Measurements from ENCODE around the gene HMCN1. TPM values are rescaled to one million over a fixed set of nuclear protein-coding genes. Genes with fewer than 3 reads are reported as not detected.
A peak's percentile ranks its signal among the peaks of the same experiment; 100 is the strongest.

HMCN1 gene
- total and polyA plus RNA-seq, 11 donors = 2.1 to 14.1 (median 5.6) TPM

DNA sequence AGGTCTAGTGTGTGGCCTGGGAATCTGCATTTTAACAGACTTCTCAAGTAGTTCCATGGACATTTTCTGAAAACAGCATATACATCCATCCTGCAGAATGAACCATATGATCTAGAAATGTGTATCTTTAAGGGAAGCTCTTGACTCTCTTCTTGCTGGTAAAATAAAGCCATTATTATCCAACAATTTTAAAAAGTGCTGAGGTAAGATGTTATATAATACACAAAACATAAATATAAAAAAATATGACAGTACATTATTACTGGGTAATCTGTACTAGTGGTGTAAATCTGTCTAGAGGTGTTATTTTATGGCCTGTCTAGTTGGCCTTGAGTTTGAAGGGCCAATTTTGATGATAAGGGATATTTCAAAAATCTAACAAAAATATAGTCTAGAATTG lies 201.2 kb downstream of the HMCN1 start:
- intact Hi-C loops (cut with DNase I) = loop anchor here in 1 of 10 donors (10.0 kb wide), 1 partner anchor 49 kb away; no protein-coding TSS in a partner anchor
- peaks cover 0 to 4% (median 0%) of the 10 kb centered on the region in 9 donors for H3K36me3 ChIP-seq
- H3K27ac ChIP-seq = no peak overlapping the region
- H3K4me3 ChIP-seq = no peak overlapping the region
- H3K9me3 ChIP-seq = peaks cover 0 to 21% (median 6%) of the 10 kb centered on the region in 12 donors
- H3K4me1 ChIP-seq = peaks cover 0 to 10% (median 0%) of the 10 kb centered on the region in 12 donors
- ATAC-seq (no peak), DNase-seq (no peak)
- TF ChIP-seq, protein P1, sequence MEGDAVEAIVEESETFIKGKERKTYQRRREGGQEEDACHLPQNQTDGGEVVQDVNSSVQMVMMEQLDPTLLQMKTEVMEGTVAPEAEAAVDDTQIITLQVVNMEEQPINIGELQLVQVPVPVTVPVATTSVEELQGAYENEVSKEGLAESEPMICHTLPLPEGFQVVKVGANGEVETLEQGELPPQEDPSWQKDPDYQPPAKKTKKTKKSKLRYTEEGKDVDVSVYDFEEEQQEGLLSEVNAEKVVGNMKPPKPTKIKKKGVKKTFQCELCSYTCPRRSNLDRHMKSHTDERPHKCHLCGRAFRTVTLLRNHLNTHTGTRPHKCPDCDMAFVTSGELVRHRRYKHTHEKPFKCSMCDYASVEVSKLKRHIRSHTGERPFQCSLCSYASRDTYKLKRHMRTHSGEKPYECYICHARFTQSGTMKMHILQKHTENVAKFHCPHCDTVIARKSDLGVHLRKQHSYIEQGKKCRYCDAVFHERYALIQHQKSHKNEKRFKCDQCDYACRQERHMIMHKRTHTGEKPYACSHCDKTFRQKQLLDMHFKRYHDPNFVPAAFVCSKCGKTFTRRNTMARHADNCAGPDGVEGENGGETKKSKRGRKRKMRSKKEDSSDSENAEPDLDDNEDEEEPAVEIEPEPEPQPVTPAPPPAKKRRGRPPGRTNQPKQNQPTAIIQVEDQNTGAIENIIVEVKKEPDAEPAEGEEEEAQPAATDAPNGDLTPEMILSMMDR (IDR thresholded peaks at IDR 0.05) = no peak
- TF ChIP-seq POLR2A (IDR thresholded peaks at IDR 0.05) = no peak
- no peaks in the 10 kb centered on the region for H3K27me3 ChIP-seq

DNA sequence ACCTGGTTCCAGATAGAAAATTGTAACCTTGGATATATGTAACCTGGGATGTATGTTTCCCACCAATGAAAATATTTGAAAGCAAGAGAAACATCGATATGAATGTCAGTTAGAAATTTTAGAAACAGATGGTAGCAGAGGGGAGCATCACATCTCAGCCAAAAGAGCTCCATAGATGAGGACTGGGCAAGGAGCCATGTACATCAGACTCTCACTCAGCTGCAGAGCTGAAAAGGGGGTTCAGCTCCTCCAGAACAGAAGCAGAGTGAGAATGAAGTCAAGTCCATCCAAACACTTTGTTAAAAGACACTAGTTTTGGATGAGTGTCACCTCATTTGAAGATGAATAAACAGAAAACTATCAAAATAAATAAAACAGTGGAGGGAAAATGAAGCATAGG lies 202.4 kb downstream of the HMCN1 start:
- DNase-seq = no peak
- Histone ChIP-seq H3K4me1 (peaks cover 0 to 10% (median 0%) of the 10 kb centered on the region in 12 donors), H3K27ac (no peak overlapping the region), H3K4me3 (no peak overlapping the region), H3K36me3 (peaks cover 0 to 4% (median 0%) of the 10 kb centered on the region in 9 donors), H3K9me3 (peaks cover 0 to 21% (median 6%) of the 10 kb centered on the region in 12 donors), H3K27me3 (no peaks in the 10 kb centered on the region)
- intact Hi-C loops (cut with DNase I) = loop anchor here in 1 of 10 donors (10.0 kb wide), 1 partner anchor 48 kb away; no protein-coding TSS in a partner anchor
- ATAC-seq = no peak
- TF ChIP-seq POLR2A (IDR thresholded peaks at IDR 0.05) = no peak
- TF ChIP-seq, protein P1 (IDR thresholded peaks at IDR 0.05) = no peak
- 62 to 73% (median 67%) methylated on average over 1 of the region's 1 CpG for WGBS, 4 donors

DNA sequence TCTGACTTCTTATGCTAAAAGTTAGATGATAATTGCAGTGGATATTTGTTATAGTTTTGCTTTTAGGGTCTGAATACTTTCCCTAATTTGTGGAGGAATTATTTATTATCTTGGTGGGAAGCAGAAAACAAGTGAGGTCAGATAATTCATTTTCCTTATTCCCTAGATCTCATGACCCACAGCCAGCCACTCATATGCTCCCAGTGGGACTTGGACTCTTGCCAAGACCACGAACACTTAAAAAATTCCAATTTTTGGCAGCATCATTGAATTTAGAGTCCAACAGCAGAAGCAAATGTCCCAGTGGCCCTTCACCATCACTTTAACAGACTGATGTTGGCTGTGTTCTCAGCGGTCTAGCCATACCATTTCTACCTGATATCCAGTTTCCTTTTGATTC lies 204.2 kb downstream of the HMCN1 start:
- ATAC-seq = peak in 2 of 4 donors; percentile 11 to 34
- DNase-seq = peak in 4 of 5 donors; percentile 38 to 58 (median 47)
- Histone ChIP-seq H3K9me3 (peaks cover 0 to 21% (median 6%) of the 10 kb centered on the region in 12 donors), H3K27ac (peak overlapping the region in 2 of 12 donors; percentile 21 to 42), H3K27me3 (no peaks in the 10 kb centered on the region), H3K4me3 (no peak overlapping the region), H3K36me3 (peaks cover 0 to 4% (median 0%) of the 10 kb centered on the region in 9 donors), H3K4me1 (peaks cover 0 to 10% (median 0%) of the 10 kb centered on the region in 12 donors)
- WGBS, 4 donors = 23 to 39% (median 35%) methylated on average over 2 of the region's 2 CpGs
- TF ChIP-seq, protein P1 (IDR thresholded peaks at IDR 0.05) = no peak
- no peak for TF ChIP-seq POLR2A (IDR thresholded peaks at IDR 0.05)
- intact Hi-C loops (cut with DNase I) = loop anchor here in 1 of 10 donors (10.0 kb wide), 1 partner anchor 46 kb away; no protein-coding TSS in a partner anchor

DNA sequence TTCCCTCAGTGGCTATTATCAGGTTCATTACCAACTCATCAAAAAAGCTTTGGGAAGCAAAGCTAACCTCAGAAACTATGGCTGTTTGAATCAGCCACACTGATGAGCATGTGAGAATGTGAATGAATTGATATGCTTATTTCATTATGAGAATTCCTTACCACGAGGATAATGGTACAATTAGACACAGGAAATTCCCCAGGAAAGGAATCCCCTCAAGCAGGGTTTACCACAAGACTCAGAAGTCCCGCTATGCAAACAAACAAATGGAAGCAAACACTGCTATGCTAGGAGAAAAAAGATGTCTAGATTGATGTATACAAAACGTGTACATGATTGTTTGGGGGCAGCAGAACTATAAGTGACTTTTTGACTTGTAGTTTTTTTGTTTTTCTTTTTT lies 205.0 kb downstream of the HMCN1 start:
- no peaks in the 10 kb centered on the region for H3K36me3 ChIP-seq
- WGBS, 4 donors = 49 to 56% (median 52%) methylated on average over 3 of the region's 3 CpGs
- peaks cover 0 to 10% (median 0%) of the 10 kb centered on the region in 12 donors for H3K4me1 ChIP-seq
- H3K9me3 ChIP-seq = peaks cover 0 to 21% (median 6%) of the 10 kb centered on the region in 12 donors
- no peak for ATAC-seq
- H3K27ac ChIP-seq = no peak overlapping the region
- TF ChIP-seq, protein P1 (IDR thresholded peaks at IDR 0.05) = no peak
- no peak for TF ChIP-seq POLR2A (IDR thresholded peaks at IDR 0.05)
- DNase-seq = no peak
- H3K27me3 ChIP-seq = no peaks in the 10 kb centered on the region
- intact Hi-C loops (cut with DNase I) = loop anchor here in 1 of 10 donors (10.0 kb wide), 1 partner anchor 46 kb away; no protein-coding TSS in a partner anchor
- no peak overlapping the region for H3K4me3 ChIP-seq

Data from heart left ventricle (tissue), 16 donors.